Tibial nerve (tissue), 4 donors: ENCODE data around the gene JAK1.

Source experiments
- EP300 ChIP-seq, 2 donors: sonication (generic); formaldehyde crosslinking; IDR thresholded peaks; one replicate each; pipeline ENCODE4 v1.6.1; 2017; ENCODE audit warnings: antibody characterized with exemption in 2 of 2, mild to moderate bottlenecking in 1 of 2
- POLR2A ChIP-seq, 2 donors: fragments of 450-650 bp; IDR thresholded peaks; one replicate each; pipeline ENCODE4 v1.6.1; 2017; ENCODE audit warnings: antibody characterized with exemption in 2 of 2, mild to moderate bottlenecking in 2 of 2, moderate library complexity in 2 of 2
- TF ChIP-seq, protein P1 (sequence below), 5 experiments: fragments of 200-600 bp in 3 of 5; fragments of 450-650 bp in 2 of 5; sonication (generic) in 3 of 5; IDR thresholded peaks; one replicate each; pipeline ENCODE4 v1.5.1; 2016 to 2019; ENCODE audit warnings: antibody characterized with exemption in 5 of 5, mild to moderate bottlenecking in 3 of 5, moderate library complexity in 2 of 5

DNA sequence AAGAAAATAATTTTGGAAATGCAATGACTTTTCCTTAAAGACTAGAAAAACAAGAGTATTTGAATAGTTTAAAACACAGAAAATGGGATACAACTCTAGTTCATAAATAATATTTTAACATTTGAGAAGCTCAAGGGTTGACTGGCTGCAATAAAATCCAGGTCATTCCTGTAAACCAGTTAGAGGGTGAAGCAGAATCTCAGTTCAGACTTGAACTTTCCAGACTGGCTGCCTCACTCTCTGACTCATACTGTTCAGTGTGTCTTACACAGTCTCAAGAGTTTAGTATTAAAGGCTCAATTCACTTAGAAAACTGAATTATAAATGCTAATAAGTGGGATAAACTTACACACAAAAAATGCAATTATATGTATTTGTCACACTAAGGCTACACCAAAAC, 131.6 kb downstream of the JAK1 start:
- TF ChIP-seq POLR2A (IDR thresholded peaks at IDR 0.05) (no peak), EP300 (IDR thresholded peaks at IDR 0.05) (no peak)
- TF ChIP-seq, protein P1, sequence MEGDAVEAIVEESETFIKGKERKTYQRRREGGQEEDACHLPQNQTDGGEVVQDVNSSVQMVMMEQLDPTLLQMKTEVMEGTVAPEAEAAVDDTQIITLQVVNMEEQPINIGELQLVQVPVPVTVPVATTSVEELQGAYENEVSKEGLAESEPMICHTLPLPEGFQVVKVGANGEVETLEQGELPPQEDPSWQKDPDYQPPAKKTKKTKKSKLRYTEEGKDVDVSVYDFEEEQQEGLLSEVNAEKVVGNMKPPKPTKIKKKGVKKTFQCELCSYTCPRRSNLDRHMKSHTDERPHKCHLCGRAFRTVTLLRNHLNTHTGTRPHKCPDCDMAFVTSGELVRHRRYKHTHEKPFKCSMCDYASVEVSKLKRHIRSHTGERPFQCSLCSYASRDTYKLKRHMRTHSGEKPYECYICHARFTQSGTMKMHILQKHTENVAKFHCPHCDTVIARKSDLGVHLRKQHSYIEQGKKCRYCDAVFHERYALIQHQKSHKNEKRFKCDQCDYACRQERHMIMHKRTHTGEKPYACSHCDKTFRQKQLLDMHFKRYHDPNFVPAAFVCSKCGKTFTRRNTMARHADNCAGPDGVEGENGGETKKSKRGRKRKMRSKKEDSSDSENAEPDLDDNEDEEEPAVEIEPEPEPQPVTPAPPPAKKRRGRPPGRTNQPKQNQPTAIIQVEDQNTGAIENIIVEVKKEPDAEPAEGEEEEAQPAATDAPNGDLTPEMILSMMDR (IDR thresholded peaks at IDR 0.05), result no peak
